Measurements from ENCODE around the gene CACNB1.

CACNB1 gene

DNA sequence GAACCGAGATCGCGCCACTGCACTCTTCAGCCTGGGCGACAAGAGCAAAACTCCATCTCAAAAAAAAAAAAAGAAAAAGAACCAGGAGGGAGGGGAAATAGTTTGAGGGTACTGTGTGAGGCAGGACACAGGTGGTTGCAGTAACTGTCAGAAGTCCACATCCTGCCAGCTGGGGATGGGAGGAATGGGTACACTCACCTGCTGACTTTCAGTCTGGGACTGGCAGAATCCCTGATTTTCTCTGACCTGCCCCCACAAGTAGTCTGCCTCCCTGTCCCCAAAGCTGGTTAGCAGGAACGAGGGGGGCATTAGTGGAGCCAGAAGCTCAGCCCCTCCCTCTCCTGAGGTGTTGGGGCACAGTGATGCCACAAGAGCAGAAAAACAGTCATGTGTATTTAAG lies 24.4 kb downstream of the CACNB1 start:
- TF ChIP-seq EZH2 (optimal IDR thresholded peaks at IDR 0.05; ENCODE audit: low read depth, low read length) (no peak), EZH2phosphoT487 (IDR thresholded peaks at IDR 0.05; ENCODE audit: low read length) (no peak)
- TF ChIP-seq, protein P1, sequence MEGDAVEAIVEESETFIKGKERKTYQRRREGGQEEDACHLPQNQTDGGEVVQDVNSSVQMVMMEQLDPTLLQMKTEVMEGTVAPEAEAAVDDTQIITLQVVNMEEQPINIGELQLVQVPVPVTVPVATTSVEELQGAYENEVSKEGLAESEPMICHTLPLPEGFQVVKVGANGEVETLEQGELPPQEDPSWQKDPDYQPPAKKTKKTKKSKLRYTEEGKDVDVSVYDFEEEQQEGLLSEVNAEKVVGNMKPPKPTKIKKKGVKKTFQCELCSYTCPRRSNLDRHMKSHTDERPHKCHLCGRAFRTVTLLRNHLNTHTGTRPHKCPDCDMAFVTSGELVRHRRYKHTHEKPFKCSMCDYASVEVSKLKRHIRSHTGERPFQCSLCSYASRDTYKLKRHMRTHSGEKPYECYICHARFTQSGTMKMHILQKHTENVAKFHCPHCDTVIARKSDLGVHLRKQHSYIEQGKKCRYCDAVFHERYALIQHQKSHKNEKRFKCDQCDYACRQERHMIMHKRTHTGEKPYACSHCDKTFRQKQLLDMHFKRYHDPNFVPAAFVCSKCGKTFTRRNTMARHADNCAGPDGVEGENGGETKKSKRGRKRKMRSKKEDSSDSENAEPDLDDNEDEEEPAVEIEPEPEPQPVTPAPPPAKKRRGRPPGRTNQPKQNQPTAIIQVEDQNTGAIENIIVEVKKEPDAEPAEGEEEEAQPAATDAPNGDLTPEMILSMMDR (IDR thresholded peaks at IDR 0.05; ENCODE audit: low read length), result no peak
- Histone ChIP-seq H3K36me3 (replicated peaks; ENCODE audit: insufficient read depth, low read length) (no peaks in the 10 kb centered on the region), H4K20me1 (ENCODE audit: insufficient read depth, low read length) (no peaks in the 10 kb centered on the region), H3K9me3 (replicated peaks; ENCODE audit: insufficient read depth, low read length) (no peaks in the 10 kb centered on the region), H3K27me3 (replicated peaks; ENCODE audit: insufficient read depth, low read length) (no peaks in the 10 kb centered on the region), H3K9me2 (replicated peaks; ENCODE audit: insufficient read depth, low read length) (no peaks in the 10 kb centered on the region), H3K9ac (ENCODE audit: low read length) (no peak overlapping the region), H3K4me3 (ENCODE audit: low read length) (no peak overlapping the region), H2AFZ (ENCODE audit: low read length) (no peak overlapping the region), H3K4me2 (ENCODE audit: low read depth, low read length) (no peak overlapping the region), H3F3A (ENCODE audit: insufficient read depth, low read length) (peaks cover 6% of the 10 kb centered on the region; the same call in 1 of the 2 replicates), H3K27ac (ENCODE audit: low read length) (no peak overlapping the region), H3K4me1 (ENCODE audit: low read length) (peaks cover 13% of the 10 kb centered on the region), H3K79me2 (ENCODE audit: low read length) (no peaks in the 10 kb centered on the region)
- DNase-seq, result no peak

DNA sequence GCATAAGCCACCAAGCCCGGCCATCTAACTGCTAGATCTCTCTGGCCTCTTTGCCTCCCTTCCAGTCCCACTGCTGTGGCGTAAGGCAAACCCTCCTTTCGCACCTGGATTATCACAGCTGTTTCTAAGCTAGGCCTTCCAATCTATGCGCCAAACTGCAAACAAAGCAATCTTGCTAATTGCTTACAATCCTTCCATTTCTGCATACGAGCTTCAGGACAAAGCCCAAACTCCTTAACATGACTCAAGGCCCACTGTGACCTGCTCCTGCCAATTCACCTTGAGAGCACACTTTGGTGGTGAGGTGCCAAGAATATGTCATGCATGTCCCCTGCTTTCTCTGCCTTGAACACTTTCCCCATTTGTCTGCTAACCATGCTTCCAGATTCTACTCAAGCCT lies 25.5 kb downstream of the CACNB1 start:
- Histone ChIP-seq H3K4me3 (ENCODE audit: low read length) (no peak overlapping the region), H4K20me1 (ENCODE audit: insufficient read depth, low read length) (no peaks in the 10 kb centered on the region), H3K9me3 (replicated peaks; ENCODE audit: insufficient read depth, low read length) (no peaks in the 10 kb centered on the region), H3K9ac (ENCODE audit: low read length) (no peak overlapping the region), H3K36me3 (replicated peaks; ENCODE audit: insufficient read depth, low read length) (no peaks in the 10 kb centered on the region), H3K27me3 (replicated peaks; ENCODE audit: insufficient read depth, low read length) (no peaks in the 10 kb centered on the region), H3K79me2 (ENCODE audit: low read length) (no peaks in the 10 kb centered on the region), H3K4me2 (ENCODE audit: low read depth, low read length) (no peak overlapping the region), H3K9me2 (replicated peaks; ENCODE audit: insufficient read depth, low read length) (no peaks in the 10 kb centered on the region), H3F3A (ENCODE audit: insufficient read depth, low read length) (peaks cover 16% of the 10 kb centered on the region), H2AFZ (ENCODE audit: low read length) (no peak overlapping the region), H3K27ac (ENCODE audit: low read length) (no peak overlapping the region), H3K4me1 (ENCODE audit: low read length) (peaks cover 22% of the 10 kb centered on the region)
- DNase-seq, result no peak
- TF ChIP-seq EZH2phosphoT487 (IDR thresholded peaks at IDR 0.05; ENCODE audit: low read length), result no peak
- TF ChIP-seq, protein P1 (IDR thresholded peaks at IDR 0.05; ENCODE audit: low read length), result no peak
- no peak for TF ChIP-seq EZH2 (optimal IDR thresholded peaks at IDR 0.05; ENCODE audit: low read depth, low read length)

DNA sequence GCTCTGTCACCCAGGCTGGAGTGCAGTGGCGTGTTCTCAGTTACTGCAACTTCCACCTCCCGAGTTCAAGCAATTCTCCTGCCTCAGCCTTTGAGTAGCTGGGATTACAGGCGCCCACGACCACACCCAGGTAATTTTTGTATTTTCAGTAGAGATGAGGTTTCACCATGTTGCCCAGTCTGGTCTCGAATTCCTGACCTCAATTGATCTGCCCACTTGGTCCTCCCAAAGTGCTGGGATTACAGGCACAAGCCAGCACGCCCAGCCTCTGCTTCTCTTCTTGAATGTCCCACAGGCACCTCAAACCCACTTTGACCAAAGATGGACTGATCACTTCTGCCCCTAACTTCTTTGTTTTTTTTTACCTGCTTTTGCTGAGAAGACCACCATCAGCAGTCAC lies 26.9 kb downstream of the CACNB1 start:
- Histone ChIP-seq H3K4me1 (ENCODE audit: low read length) (peaks cover 24% of the 10 kb centered on the region), H3K9ac (ENCODE audit: low read length) (no peak overlapping the region)

More for the DNA sequence above, 26.9 kb downstream of the CACNB1 start:
- H3K36me3 ChIP-seq (replicated peaks; ENCODE audit: insufficient read depth, low read length), result no peaks in the 10 kb centered on the region
- no peaks in the 10 kb centered on the region for H3K9me2 ChIP-seq (replicated peaks; ENCODE audit: insufficient read depth, low read length)
- H3F3A ChIP-seq (ENCODE audit: insufficient read depth, low read length), result peaks cover 20% of the 10 kb centered on the region
- H3K27me3 ChIP-seq (replicated peaks; ENCODE audit: insufficient read depth, low read length), result no peaks in the 10 kb centered on the region
- DNase-seq, result no peak
- H3K4me2 ChIP-seq (ENCODE audit: low read depth, low read length), result no peak overlapping the region
- TF ChIP-seq, protein P1 (IDR thresholded peaks at IDR 0.05; ENCODE audit: low read length), result no peak
- no peak for TF ChIP-seq EZH2 (optimal IDR thresholded peaks at IDR 0.05; ENCODE audit: low read depth, low read length)
- H3K79me2 ChIP-seq (ENCODE audit: low read length), result no peaks in the 10 kb centered on the region
- H3K27ac ChIP-seq (ENCODE audit: low read length), result no peak overlapping the region
- no peak overlapping the region for H3K4me3 ChIP-seq (ENCODE audit: low read length)
- H4K20me1 ChIP-seq (ENCODE audit: insufficient read depth, low read length), result no peaks in the 10 kb centered on the region
- H3K9me3 ChIP-seq (replicated peaks; ENCODE audit: insufficient read depth, low read length), result no peaks in the 10 kb centered on the region
- H2AFZ ChIP-seq (ENCODE audit: low read length), result no peak overlapping the region
